Liver (tissue), 9 donors: ENCODE data around the gene NUP54. TPM values are rescaled to one million over a fixed set of nuclear protein-coding genes. Genes with fewer than 3 reads are reported as not detected.
A peak's percentile ranks its signal among the peaks of the same experiment; 100 is the strongest.

Experiments used
- DNase-seq: peaks from one replicate; pipeline ENCODE4 v3.0.0-alpha.2; 2017; ENCODE audit warnings: low spot score
- H3K27ac ChIP-seq, 2 donors: one replicate each; pipeline ENCODE4 v1.7.0; 2013; ENCODE audit warnings: inconsistent platforms in 2 of 2, low read length in 2 of 2, control low read depth in 1 of 2, low read depth in 1 of 2, mild to moderate bottlenecking in 1 of 2
- H3K27me3 ChIP-seq, 4 donors: one replicate each; pipeline versions ENCODE4 v1.6.1 to v1.7.0; 2013; ENCODE audit warnings: low read length in 3 of 4, inconsistent platforms in 1 of 4, mild to moderate bottlenecking in 1 of 4, moderate library complexity in 1 of 4; ENCODE audit not compliant: control insufficient read depth in 4 of 4, insufficient read depth in 4 of 4
- H3K36me3 ChIP-seq, 4 donors: one replicate each; pipeline versions ENCODE4 v1.6.1 to v1.7.0; 2013; ENCODE audit warnings: low read length in 3 of 4, mild to moderate bottlenecking in 3 of 4, low read depth in 1 of 4, moderate library complexity in 1 of 4; ENCODE audit not compliant: control insufficient read depth in 4 of 4, insufficient read depth in 3 of 4
- H3K4me1 ChIP-seq, 4 donors: one replicate each; pipeline versions ENCODE4 v1.6.1 to v1.7.0; 2013; ENCODE audit warnings: low read length in 3 of 4, mild to moderate bottlenecking in 3 of 4, moderate library complexity in 1 of 4; ENCODE audit not compliant: control insufficient read depth in 4 of 4, insufficient read depth in 4 of 4
- H3K4me3 ChIP-seq, 3 donors: one replicate each; pipeline versions ENCODE4 v1.6.1 to v1.7.0; 2013; ENCODE audit warnings: low read length in 3 of 3, control low read depth in 1 of 3, low read depth in 1 of 3, mild to moderate bottlenecking in 1 of 3
- H3K9ac ChIP-seq, 2 donors: one replicate each; pipeline ENCODE4 v1.7.0; 2013; ENCODE audit warnings: low read length in 2 of 2, mild to moderate bottlenecking in 2 of 2, moderate library complexity in 2 of 2, control low read depth in 1 of 2, low read depth in 1 of 2
- H3K9me3 ChIP-seq, 4 donors: one replicate each; pipeline versions ENCODE4 v1.6.1 to v1.7.0; 2013; ENCODE audit warnings: low read length in 3 of 4; ENCODE audit not compliant: control insufficient read depth in 4 of 4
- EGR1 ChIP-seq, 2 donors: IDR thresholded peaks; 2 replicates each; pipeline ENCODE4 v1.6.1; 2016 to 2018; ENCODE audit warnings: antibody characterized with exemption in 2 of 2, low read depth in 2 of 2
- FOXA1 ChIP-seq: IDR thresholded peaks from 2 replicates; pipeline ENCODE4 v1.6.1; 2016; ENCODE audit warnings: antibody characterized with exemption
- FOXA2 ChIP-seq: IDR thresholded peaks from 2 replicates; pipeline ENCODE4 v1.6.1; 2016; ENCODE audit warnings: antibody characterized with exemption
- GABPA ChIP-seq, 2 donors: IDR thresholded peaks in 1 of 2; conservative IDR thresholded peaks in 1 of 2; 2 replicates each; pipeline ENCODE4 v1.6.1; 2016; ENCODE audit warnings: antibody characterized with exemption in 2 of 2, mild to moderate bottlenecking in 1 of 2, moderate library complexity in 1 of 2
- HNF4A ChIP-seq, 2 donors: conservative IDR thresholded peaks; 2 replicates each; pipeline ENCODE4 v1.6.1; 2016; ENCODE audit warnings: antibody characterized with exemption in 2 of 2, mild to moderate bottlenecking in 2 of 2
- HNF4G ChIP-seq: IDR thresholded peaks from 2 replicates; pipeline ENCODE4 v1.6.1; 2016; ENCODE audit warnings: antibody characterized with exemption
- JUND ChIP-seq, 2 donors: IDR thresholded peaks; 2 replicates each; pipeline ENCODE4 v1.6.1; 2016; ENCODE audit warnings: antibody characterized with exemption in 2 of 2
- MAX ChIP-seq: IDR thresholded peaks from 2 replicates; pipeline ENCODE4 v1.6.1; 2016; ENCODE audit warnings: antibody characterized with exemption
- NR2F2 ChIP-seq: IDR thresholded peaks from 2 replicates; pipeline ENCODE4 v1.6.1; 2016; ENCODE audit warnings: antibody characterized with exemption
- RAD21 ChIP-seq, 2 donors: IDR thresholded peaks; 2 replicates each; pipeline ENCODE4 v1.6.1; 2016; ENCODE audit warnings: antibody characterized with exemption in 2 of 2, mild to moderate bottlenecking in 2 of 2
- REST ChIP-seq: IDR thresholded peaks from 2 replicates; pipeline ENCODE4 v1.6.1; 2016; ENCODE audit warnings: antibody characterized with exemption, mild to moderate bottlenecking
- RXRA ChIP-seq, 2 donors: IDR thresholded peaks; 2 replicates each; pipeline ENCODE4 v1.6.1; 2017 to 2018; ENCODE audit warnings: antibody characterized with exemption in 2 of 2, mild to moderate bottlenecking in 1 of 2
- SP1 ChIP-seq: IDR thresholded peaks from 2 replicates; pipeline ENCODE4 v1.6.1; 2018; ENCODE audit warnings: antibody characterized with exemption, mild to moderate bottlenecking
- TAF1 ChIP-seq: conservative IDR thresholded peaks from 2 replicates; pipeline ENCODE4 v1.6.1; 2016; ENCODE audit warnings: antibody characterized with exemption, mild to moderate bottlenecking
- YY1 ChIP-seq: IDR thresholded peaks from 2 replicates; pipeline ENCODE4 v1.6.1; 2016; ENCODE audit warnings: antibody characterized with exemption, mild to moderate bottlenecking
- whole genome bisulfite sequencing: extraction: QIAGEN DNeasy Blood & Tissue Kit; methylation state at CpG from one replicate; pipeline ENCODE4 v1.1.7; 2013; 5-methylcytosine and 5-hydroxymethylcytosine counted together
- polyA plus RNA-seq, 2 donors: library from polyadenylated mRNA; stranded (reverse) in 1 of 2; unstranded in 1 of 2; fragments of 200-250 nt in 1 of 2; fragments of >200 nt in 1 of 2; fragmentation: Nextera tagmentation in 1 of 2; extraction: Ambion mirVana in 1 of 2; gene quantifications; one replicate each; pipeline versions ENCODE4 v1.2.1 to v1.2.3, GENCODE V29; 2013 to 2015
- total RNA-seq, 2 donors: library from RNA; depleted of rRNA; stranded (reverse); fragments of >200 nt; gene quantifications; one replicate each; pipeline ENCODE4 v1.2.3, GENCODE V29; 2014
- TF ChIP-seq, protein P1 (sequence below): IDR thresholded peaks from 2 replicates; pipeline ENCODE4 v1.6.1; 2016; ENCODE audit warnings: antibody characterized with exemption
- TF ChIP-seq, protein P2 (sequence below): fragments of 150-350 bp; IDR thresholded peaks from 2 replicates; pipeline ENCODE4 v1.5.1; 2017; ENCODE audit warnings: improper control_type of control experiment, low read depth, low read length; ENCODE audit not compliant: missing input control
- TF ChIP-seq, protein P3 (sequence below): IDR thresholded peaks from 2 replicates; pipeline ENCODE4 v1.6.1; 2016; ENCODE audit warnings: antibody characterized with exemption
- donor health status: healthy.
- donor health status: healthy.
- donor health status: healthy.
- donor health status: healthy.
- donor health status: healthy.

Gene NUP54
- total and polyA plus RNA-seq, 4 donors, result 8.3 to 29.3 (median 16.5) TPM

DNA sequence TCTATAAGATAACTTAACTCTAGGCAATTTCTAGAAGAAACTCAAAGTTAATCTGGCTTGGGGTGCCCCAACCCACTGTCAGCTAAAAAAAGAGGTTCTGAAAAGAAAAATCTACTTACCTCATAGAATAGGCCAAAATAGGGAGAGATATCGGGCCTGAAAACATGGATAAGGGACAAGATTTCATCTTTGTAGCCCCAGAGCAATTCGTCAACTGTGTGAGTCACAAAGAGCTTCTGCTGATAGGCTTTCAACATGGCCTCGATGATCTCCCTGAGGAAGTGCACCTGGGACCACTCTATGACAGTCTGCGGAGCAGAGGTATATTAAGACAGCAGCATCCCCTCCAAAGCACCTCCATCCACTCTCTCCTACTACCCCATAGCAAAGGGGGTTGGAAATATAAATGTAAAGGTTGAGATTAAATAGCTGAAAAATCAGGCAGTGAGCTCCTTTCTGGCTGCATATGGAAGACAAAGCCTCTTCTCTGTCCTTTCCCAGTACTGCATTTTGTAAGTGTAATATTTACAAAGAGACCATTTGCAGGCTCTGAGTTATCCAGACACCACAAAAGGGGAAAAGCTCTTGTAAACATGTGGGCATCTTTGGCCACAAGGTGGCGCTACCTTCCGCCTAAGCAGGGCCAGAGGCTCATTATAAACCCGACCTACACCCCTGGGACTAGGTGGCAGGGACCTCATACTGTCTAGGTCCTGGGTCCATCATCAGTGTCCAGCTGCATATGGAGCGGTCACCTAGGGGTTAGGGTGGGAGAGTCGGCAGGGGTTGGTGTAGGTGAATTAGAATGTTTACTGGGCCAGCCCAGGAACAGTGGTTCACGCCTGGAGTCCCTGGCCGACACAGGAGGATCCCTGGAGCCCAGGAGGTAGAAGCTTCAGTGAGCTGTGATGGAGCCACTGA lies 31.5 kb upstream of the NUP54 start:
- 57% methylated on average over 11 of the region's 11 CpGs for WGBS
- TF ChIP-seq TAF1 (no peak), JUND (IDR thresholded peaks at IDR 0.05) (no peak), RAD21 (IDR thresholded peaks at IDR 0.05) (peak; percentile 99 to 100), NR2F2 (no peak), MAX (no peak), EGR1 (IDR thresholded peaks at IDR 0.05; ENCODE audit: low read depth in 2 of 2) (no peak), HNF4A (conservative IDR thresholded peaks at IDR 0.05) (peak; percentile 16 to 36), YY1 (peak; percentile 40), REST (no peak), FOXA1 (peak; percentile 59), HNF4G (no peak), FOXA2 (peak; percentile 56), SP1 (no peak), RXRA (IDR thresholded peaks at IDR 0.05) (peak in 1 of 2 donors; percentile 47), GABPA (IDR thresholded peaks at IDR 0.05 in 1 of 2, conservative IDR thresholded peaks at IDR 0.05 in 1 of 2) (no peak)
- TF ChIP-seq, protein P1, sequence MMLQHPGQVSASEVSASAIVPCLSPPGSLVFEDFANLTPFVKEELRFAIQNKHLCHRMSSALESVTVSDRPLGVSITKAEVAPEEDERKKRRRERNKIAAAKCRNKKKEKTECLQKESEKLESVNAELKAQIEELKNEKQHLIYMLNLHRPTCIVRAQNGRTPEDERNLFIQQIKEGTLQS, result no peak
- TF ChIP-seq, protein P2, sequence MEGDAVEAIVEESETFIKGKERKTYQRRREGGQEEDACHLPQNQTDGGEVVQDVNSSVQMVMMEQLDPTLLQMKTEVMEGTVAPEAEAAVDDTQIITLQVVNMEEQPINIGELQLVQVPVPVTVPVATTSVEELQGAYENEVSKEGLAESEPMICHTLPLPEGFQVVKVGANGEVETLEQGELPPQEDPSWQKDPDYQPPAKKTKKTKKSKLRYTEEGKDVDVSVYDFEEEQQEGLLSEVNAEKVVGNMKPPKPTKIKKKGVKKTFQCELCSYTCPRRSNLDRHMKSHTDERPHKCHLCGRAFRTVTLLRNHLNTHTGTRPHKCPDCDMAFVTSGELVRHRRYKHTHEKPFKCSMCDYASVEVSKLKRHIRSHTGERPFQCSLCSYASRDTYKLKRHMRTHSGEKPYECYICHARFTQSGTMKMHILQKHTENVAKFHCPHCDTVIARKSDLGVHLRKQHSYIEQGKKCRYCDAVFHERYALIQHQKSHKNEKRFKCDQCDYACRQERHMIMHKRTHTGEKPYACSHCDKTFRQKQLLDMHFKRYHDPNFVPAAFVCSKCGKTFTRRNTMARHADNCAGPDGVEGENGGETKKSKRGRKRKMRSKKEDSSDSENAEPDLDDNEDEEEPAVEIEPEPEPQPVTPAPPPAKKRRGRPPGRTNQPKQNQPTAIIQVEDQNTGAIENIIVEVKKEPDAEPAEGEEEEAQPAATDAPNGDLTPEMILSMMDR, result peak; percentile 86
- TF ChIP-seq, protein P3, sequence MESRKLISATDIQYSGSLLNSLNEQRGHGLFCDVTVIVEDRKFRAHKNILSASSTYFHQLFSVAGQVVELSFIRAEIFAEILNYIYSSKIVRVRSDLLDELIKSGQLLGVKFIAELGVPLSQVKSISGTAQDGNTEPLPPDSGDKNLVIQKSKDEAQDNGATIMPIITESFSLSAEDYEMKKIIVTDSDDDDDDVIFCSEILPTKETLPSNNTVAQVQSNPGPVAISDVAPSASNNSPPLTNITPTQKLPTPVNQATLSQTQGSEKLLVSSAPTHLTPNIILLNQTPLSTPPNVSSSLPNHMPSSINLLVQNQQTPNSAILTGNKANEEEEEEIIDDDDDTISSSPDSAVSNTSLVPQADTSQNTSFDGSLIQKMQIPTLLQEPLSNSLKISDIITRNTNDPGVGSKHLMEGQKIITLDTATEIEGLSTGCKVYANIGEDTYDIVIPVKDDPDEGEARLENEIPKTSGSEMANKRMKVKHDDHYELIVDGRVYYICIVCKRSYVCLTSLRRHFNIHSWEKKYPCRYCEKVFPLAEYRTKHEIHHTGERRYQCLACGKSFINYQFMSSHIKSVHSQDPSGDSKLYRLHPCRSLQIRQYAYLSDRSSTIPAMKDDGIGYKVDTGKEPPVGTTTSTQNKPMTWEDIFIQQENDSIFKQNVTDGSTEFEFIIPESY, result no peak
- no peak overlapping the region for H3K9ac ChIP-seq
- peaks cover 3 to 28% (median 20%) of the 10 kb centered on the region in 4 donors for H3K36me3 ChIP-seq
- no peaks in the 10 kb centered on the region for H3K9me3 ChIP-seq
- no peak overlapping the region for H3K4me3 ChIP-seq
- H3K27me3 ChIP-seq, result no peaks in the 10 kb centered on the region
- H3K4me1 ChIP-seq, result peaks cover 0 to 6% (median 3%) of the 10 kb centered on the region in 4 donors
- peak; percentile 86 for DNase-seq
- no peak overlapping the region for H3K27ac ChIP-seq
